A673 (cell line): ENCODE measurements around the gene INPP5A. TPM values are rescaled to one million over a fixed set of nuclear protein-coding genes. Genes with fewer than 3 reads are reported as not detected.
A peak's percentile ranks its signal among the peaks of the same experiment; 100 is the strongest.

ENCODE experiments used
- BruUV-seq: library from RNA; stranded (reverse); fragments of 400-500 nt; replicated peaks from 2 replicates; lab custom pipeline; 2021; lab: Mats Ljungman, UMichigan
- CTCF ChIA-PET: fragments of 300-600 bp; sonication (Branson Sonifier 250); formaldehyde crosslinking; loops from one replicate; lab custom pipeline; 2022; ENCODE audit warnings: antibody characterized with exemption; lab: Charles Lee
- POLR2A ChIA-PET: fragments of 300-600 bp; sonication (Branson Sonifier 250); formaldehyde crosslinking; loops from one replicate; lab custom pipeline; 2022; ENCODE audit warnings: antibody characterized with exemption; ENCODE audit not compliant: low non-redundant PET; lab: Charles Lee
- DNase-seq: peaks from one replicate; pipeline ENCODE4 v3.0.0-alpha.2; 2015; ENCODE audit warnings: low spot score
- H3K27ac ChIP-seq: fragments of 200-600 bp; sonication (generic); 2 replicates; pipeline ENCODE4 v1.5.1; 2016; ENCODE audit warnings: mixed run types, low read depth, mild to moderate bottlenecking, mixed read lengths, antibody characterized with exemption, low read length; ENCODE audit not compliant: poor library complexity, severe bottlenecking
- H3K27me3 ChIP-seq: fragments of 200-600 bp; sonication (generic); replicated peaks from 2 replicates; pipeline ENCODE4 v1.6.1; 2017; ENCODE audit warnings: mixed run types, low read depth, mild to moderate bottlenecking, mixed read lengths, antibody characterized with exemption, low read length; ENCODE audit not compliant: insufficient read depth, poor library complexity
- H3K36me3 ChIP-seq: fragments of 200-600 bp; sonication (generic); 2 replicates; pipeline ENCODE4 v1.6.1; 2016; ENCODE audit warnings: mixed run types, mild to moderate bottlenecking, mixed read lengths, antibody characterized with exemption, low read length; ENCODE audit not compliant: insufficient read depth, poor library complexity, severe bottlenecking
- H3K4me1 ChIP-seq: fragments of 200-600 bp; sonication (generic); 2 replicates; pipeline ENCODE4 v1.6.1; 2017; ENCODE audit warnings: mixed run types, mild to moderate bottlenecking, mixed read lengths, antibody characterized with exemption, low read length; ENCODE audit not compliant: insufficient read depth, poor library complexity, severe bottlenecking
- H3K4me3 ChIP-seq: fragments of 200-600 bp; sonication (generic); 2 replicates; pipeline ENCODE4 v1.5.1; 2016; ENCODE audit warnings: low read depth, mixed run types, mild to moderate bottlenecking, mixed read lengths, low read length; ENCODE audit not compliant: poor library complexity, severe bottlenecking
- H3K9me3 ChIP-seq: fragments of 200-600 bp; sonication (generic); 2 replicates; pipeline ENCODE4 v1.6.1; 2016; ENCODE audit warnings: mixed run types, low read depth, mild to moderate bottlenecking, mixed read lengths, antibody characterized with exemption, low read length; ENCODE audit not compliant: poor library complexity, severe bottlenecking
- CTCF ChIP-seq: fragments of 300-800, 200-600 bp; sonication (generic); conservative IDR thresholded peaks from 2 replicates; pipeline ENCODE4 v1.5.1; 2017; ENCODE audit warnings: low read depth, mild to moderate bottlenecking, antibody characterized with exemption, low read length, moderate library complexity, mixed read lengths
- EZH2 ChIP-seq: fragments of 200-600 bp; sonication (generic); IDR thresholded peaks from 2 replicates; pipeline ENCODE4 v1.6.1; 2017; ENCODE audit warnings: borderline replicate concordance, low read depth, mild to moderate bottlenecking, mixed read lengths, antibody characterized with exemption, low read length; ENCODE audit not compliant: poor library complexity, severe bottlenecking
- intact Hi-C: fragments of 100-400 bp; cut with micrococcal nuclease; formaldehyde crosslinking; loops from one replicate; pipeline ENCODE4 v1.10.0; 2022; ENCODE audit not compliant: unreplicated experiment
- total RNA-seq: library from RNA; stranded (reverse); gene quantifications from 2 replicates; pipeline ENCODE4 v1.2.3, GENCODE V29; 2021

Gene INPP5A
- total RNA-seq, 1 experiment from 2014 or later = 21.8 TPM

GRCh38 chr10:132538790-132539421 is 1.3 kb downstream of the INPP5A start:
- TF ChIP-seq CTCF (no peak), EZH2 (no peak)
- TSS peak; percentile 42 for BruUV-seq
- no peaks in the 10 kb centered on the region for H3K27me3 ChIP-seq
- H3K9me3 ChIP-seq = no peaks in the 10 kb centered on the region
- intact Hi-C loops = no loop called here
- POLR2A ChIA-PET = no interaction called here
- no peak overlapping the region for H3K27ac ChIP-seq
- peak overlapping the region; percentile 59 for H3K4me3 ChIP-seq
- no peak for DNase-seq
- CTCF ChIA-PET = no interaction called here
- no peaks in the 10 kb centered on the region for H3K36me3 ChIP-seq
- H3K4me1 ChIP-seq = peaks cover 4% of the 10 kb centered on the region

- intact Hi-C loops = no loop called here
- TF ChIP-seq EZH2 = no peak
- TF ChIP-seq CTCF = no peak
- no TSS peak for BruUV-seq
- DNase-seq = no peak
- Histone ChIP-seq H3K27ac (no peak overlapping the region), H3K4me3 (no peak overlapping the region), H3K27me3 (no peaks in the 10 kb centered on the region), H3K36me3 (no peaks in the 10 kb centered on the region), H3K4me1 (peaks cover 4% of the 10 kb centered on the region), H3K9me3 (no peaks in the 10 kb centered on the region)
- ChIA-PET POLR2A (no interaction called here), CTCF (no interaction called here)
Observed at GRCh38 chr10:132539431-132539839, 1.8 kb downstream of the INPP5A start.

GRCh38 chr10:132539894-132540293 is 2.3 kb downstream of the INPP5A start:
- no peak overlapping the region for H3K27ac ChIP-seq
- H3K27me3 ChIP-seq = no peaks in the 10 kb centered on the region
- BruUV-seq = no TSS peak
- TF ChIP-seq CTCF (no peak), EZH2 (no peak)
- H3K4me1 ChIP-seq = peaks cover 4% of the 10 kb centered on the region
- H3K36me3 ChIP-seq = no peaks in the 10 kb centered on the region
- H3K9me3 ChIP-seq = no peaks in the 10 kb centered on the region
- DNase-seq = no peak
- POLR2A ChIA-PET = no interaction called here
- CTCF ChIA-PET = no interaction called here
- intact Hi-C loops = no loop called here
- no peak overlapping the region for H3K4me3 ChIP-seq
